ENCODE results near the gene CCDC184.
"Not testable (repeated sequence)": the region's sequence is repeated elsewhere in the genome, so short reads cannot be mapped to it uniquely, and the experiment has no call there.

DNA sequence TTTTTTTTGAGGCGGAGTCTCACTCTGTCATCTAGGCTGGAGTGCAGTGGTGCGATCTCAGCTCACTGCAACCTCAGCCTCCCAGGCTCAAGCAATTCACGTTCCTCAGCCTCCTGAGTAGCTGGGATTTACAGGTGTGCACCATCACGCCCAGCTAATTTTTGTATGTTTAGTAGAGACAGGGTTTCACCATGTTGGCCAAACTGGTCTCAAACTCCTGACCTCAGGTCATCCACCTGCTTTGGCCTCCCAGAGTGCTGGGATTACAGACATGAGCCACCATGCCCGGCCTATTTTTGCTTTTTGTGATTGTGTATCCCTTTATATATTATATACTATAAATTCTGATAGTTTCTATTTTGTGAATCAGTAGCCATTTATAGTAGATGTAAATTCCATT is 27.7 kb upstream of the CCDC184 start:
- TF ChIP-seq, protein P1, sequence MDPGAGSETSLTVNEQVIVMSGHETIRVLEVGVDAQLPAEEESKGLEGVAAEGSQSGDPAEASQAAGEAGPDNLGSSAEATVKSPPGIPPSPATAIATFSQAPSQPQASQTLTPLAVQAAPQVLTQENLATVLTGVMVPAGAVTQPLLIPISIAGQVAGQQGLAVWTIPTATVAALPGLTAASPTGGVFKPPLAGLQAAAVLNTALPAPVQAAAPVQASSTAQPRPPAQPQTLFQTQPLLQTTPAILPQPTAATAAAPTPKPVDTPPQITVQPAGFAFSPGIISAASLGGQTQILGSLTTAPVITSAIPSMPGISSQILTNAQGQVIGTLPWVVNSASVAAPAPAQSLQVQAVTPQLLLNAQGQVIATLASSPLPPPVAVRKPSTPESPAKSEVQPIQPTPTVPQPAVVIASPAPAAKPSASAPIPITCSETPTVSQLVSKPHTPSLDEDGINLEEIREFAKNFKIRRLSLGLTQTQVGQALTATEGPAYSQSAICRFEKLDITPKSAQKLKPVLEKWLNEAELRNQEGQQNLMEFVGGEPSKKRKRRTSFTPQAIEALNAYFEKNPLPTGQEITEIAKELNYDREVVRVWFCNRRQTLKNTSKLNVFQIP (CRISPR knock-in tag; IDR thresholded peaks at IDR 0.05; ENCODE audit: borderline replicate concordance, low read depth) = not testable (repeated sequence)
- TF ChIP-seq ZFP30 (CRISPR knock-in tag; IDR thresholded peaks at IDR 0.05) = not testable (repeated sequence)
- TF ChIP-seq, protein P2, sequence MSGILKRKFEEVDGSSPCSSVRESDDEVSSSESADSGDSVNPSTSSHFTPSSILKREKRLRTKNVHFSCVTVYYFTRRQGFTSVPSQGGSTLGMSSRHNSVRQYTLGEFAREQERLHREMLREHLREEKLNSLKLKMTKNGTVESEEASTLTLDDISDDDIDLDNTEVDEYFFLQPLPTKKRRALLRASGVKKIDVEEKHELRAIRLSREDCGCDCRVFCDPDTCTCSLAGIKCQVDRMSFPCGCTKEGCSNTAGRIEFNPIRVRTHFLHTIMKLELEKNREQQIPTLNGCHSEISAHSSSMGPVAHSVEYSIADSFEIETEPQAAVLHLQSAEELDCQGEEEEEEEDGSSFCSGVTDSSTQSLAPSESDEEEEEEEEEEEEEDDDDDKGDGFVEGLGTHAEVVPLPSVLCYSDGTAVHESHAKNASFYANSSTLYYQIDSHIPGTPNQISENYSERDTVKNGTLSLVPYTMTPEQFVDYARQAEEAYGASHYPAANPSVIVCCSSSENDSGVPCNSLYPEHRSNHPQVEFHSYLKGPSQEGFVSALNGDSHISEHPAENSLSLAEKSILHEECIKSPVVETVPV (CRISPR knock-in tag; IDR thresholded peaks at IDR 0.05) = not testable (repeated sequence)
- TF ChIP-seq, protein P3, sequence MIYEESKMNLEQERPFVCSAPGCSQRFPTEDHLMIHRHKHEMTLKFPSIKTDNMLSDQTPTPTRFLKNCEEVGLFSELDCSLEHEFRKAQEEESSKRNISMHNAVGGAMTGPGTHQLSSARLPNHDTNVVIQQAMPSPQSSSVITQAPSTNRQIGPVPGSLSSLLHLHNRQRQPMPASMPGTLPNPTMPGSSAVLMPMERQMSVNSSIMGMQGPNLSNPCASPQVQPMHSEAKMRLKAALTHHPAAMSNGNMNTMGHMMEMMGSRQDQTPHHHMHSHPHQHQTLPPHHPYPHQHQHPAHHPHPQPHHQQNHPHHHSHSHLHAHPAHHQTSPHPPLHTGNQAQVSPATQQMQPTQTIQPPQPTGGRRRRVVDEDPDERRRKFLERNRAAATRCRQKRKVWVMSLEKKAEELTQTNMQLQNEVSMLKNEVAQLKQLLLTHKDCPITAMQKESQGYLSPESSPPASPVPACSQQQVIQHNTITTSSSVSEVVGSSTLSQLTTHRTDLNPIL (CRISPR knock-in tag; IDR thresholded peaks at IDR 0.05; ENCODE audit: low read depth) = not testable (repeated sequence)

Measured in SK-N-SH treated with all-trans-retinoic acid at 6 μM for 48 hours (cell line).